K562 (cell line): ENCODE results near the gene MVP. TPM values are rescaled to one million over a fixed set of nuclear protein-coding genes. Genes with fewer than 3 reads are reported as not detected.

Experiments used
- BHLHE40 ChIP-seq: IDR thresholded peaks from 2 replicates; pipeline ENCODE4 v1.6.1; 2011; ENCODE audit warnings: low read length, improper control_type of control experiment
- BRCA1 ChIP-seq, 2 experiments: fragments of 450-650 bp in 1 of 2; sonication (generic) in 1 of 2; formaldehyde crosslinking in 1 of 2; IDR thresholded peaks; 2 replicates each; pipeline versions ENCODE4 v1.5.0 to v1.6.1; 2017 to 2020; ENCODE audit warnings: mild to moderate bottlenecking in 1 of 2, missing genetic modification reagents in 1 of 2
- EHMT2 ChIP-seq: fragments of 450-650 bp; IDR thresholded peaks from 2 replicates; pipeline ENCODE4 v1.6.1; 2018; ENCODE audit warnings: antibody characterized with exemption
- EZH2 ChIP-seq: IDR thresholded peaks from 2 replicates; pipeline ENCODE4 v1.6.1; 2012; ENCODE audit warnings: low read depth, mild to moderate bottlenecking, inconsistent platforms, low read length, borderline replicate concordance
- FOXK2 ChIP-seq, 2 experiments: fragments of 450-650 bp; IDR thresholded peaks in 1 of 2; conservative IDR thresholded peaks in 1 of 2; 2 replicates each; pipeline ENCODE4 v1.6.1; 2016; ENCODE audit warnings: low read depth in 2 of 2, mild to moderate bottlenecking in 1 of 2
- KDM1A ChIP-seq, 2 experiments: fragments of 450-650 bp; IDR thresholded peaks; 2 replicates each; pipeline ENCODE4 v1.6.1; 2016; ENCODE audit warnings: mild to moderate bottlenecking in 2 of 2
- KLF10 ChIP-seq: fragments of 250-450 bp; sonication (Bioruptor Pico); IDR thresholded peaks from 2 replicates; pipeline ENCODE4 v1.6.1; 2021; ENCODE audit warnings: matching md5 sums
- NCOA2 ChIP-seq, 2 experiments: fragments of 450-650 bp; IDR thresholded peaks; 2 replicates each; pipeline ENCODE4 v1.6.1; 2018; ENCODE audit warnings: mild to moderate bottlenecking in 2 of 2, moderate library complexity in 1 of 2; ENCODE audit not compliant: partially characterized antibody in 2 of 2
- NR4A1 ChIP-seq, 2 experiments: fragments of 250-450 bp in 1 of 2; fragments of 450-650 bp in 1 of 2; sonication (Bioruptor Pico) in 1 of 2; IDR thresholded peaks; 2 replicates each; pipeline versions ENCODE4 v1.4.0 to v1.6.1; 2016 to 2020; ENCODE audit warnings: mild to moderate bottlenecking in 2 of 2, missing compliant biosample characterization in 1 of 2, missing genetic modification characterization in 1 of 2, moderate library complexity in 1 of 2
- PATZ1 ChIP-seq: fragments of 250-450 bp; sonication (Bioruptor Pico); IDR thresholded peaks from 2 replicates; pipeline ENCODE4 v1.5.0; 2020; ENCODE audit warnings: mild to moderate bottlenecking, borderline replicate concordance
- PCBP1 ChIP-seq: fragments of 200-400 bp; formaldehyde crosslinking; IDR thresholded peaks from 2 replicates; pipeline ENCODE4 v1.6.1; 2018; ENCODE audit warnings: mild to moderate bottlenecking, low read depth, low read length; ENCODE audit not compliant: poor library complexity, severe bottlenecking
- PHTF2 ChIP-seq: fragments of 250-450 bp; sonication (Bioruptor Pico); IDR thresholded peaks from 2 replicates; pipeline ENCODE4 v1.5.0; 2021; ENCODE audit warnings: mild to moderate bottlenecking
- RBM39 ChIP-seq: fragments of 200-400 bp; formaldehyde crosslinking; optimal IDR thresholded peaks from 2 replicates; pipeline ENCODE3; 2018; ENCODE audit warnings: low read depth, low read length
- SRF ChIP-seq, 2 experiments: fragments of 250-450, 450-650 bp in 1 of 2; sonication (Bioruptor Pico) in 1 of 2; sonication (generic) in 1 of 2; formaldehyde crosslinking; IDR thresholded peaks; 2 replicates each; pipeline versions ENCODE4 v1.5.0 to v1.5.1; 2020 to 2022; ENCODE audit warnings: mild to moderate bottlenecking in 1 of 2, missing genetic modification reagents in 1 of 2
- TEAD1 ChIP-seq, 2 experiments: fragments of 450-650 bp in 1 of 2; sonication (generic) in 1 of 2; formaldehyde crosslinking; IDR thresholded peaks; 2 replicates each; pipeline versions ENCODE4 v1.4.0 to v1.8.0; 2020 to 2022; ENCODE audit warnings: mild to moderate bottlenecking in 2 of 2, missing genetic modification reagents in 1 of 2
- ZBED1 ChIP-seq: IDR thresholded peaks from 2 replicates; pipeline ENCODE4 v1.6.1; 2014
- ZHX1 ChIP-seq: fragments of 150-350 bp; conservative IDR thresholded peaks from 2 replicates; pipeline ENCODE4 v1.6.1; 2014; ENCODE audit warnings: low read length
- ZNF217 ChIP-seq: sonication (generic); formaldehyde crosslinking; IDR thresholded peaks from 2 replicates; pipeline ENCODE4 v1.8.0; 2022; ENCODE audit warnings: mild to moderate bottlenecking, missing genetic modification reagents
- ZNF282 ChIP-seq: sonication (generic); formaldehyde crosslinking; IDR thresholded peaks from 2 replicates; pipeline ENCODE4 v1.8.1; 2023; ENCODE audit warnings: missing genetic modification reagents
- ZNF785 ChIP-seq: fragments of 250-450 bp; sonication (Bioruptor Pico); IDR thresholded peaks from 2 replicates; pipeline ENCODE4 v1.4.0; 2020; ENCODE audit warnings: mild to moderate bottlenecking
- polyA plus RNA-seq, 8 experiments: library from polyadenylated mRNA; depleted of rRNA in 4 of 8; stranded (reverse) in 5 of 8; unstranded in 3 of 8; fragments of >200 nt; fragmentation: Nextera tagmentation in 2 of 8; fragmentation: Illumina TruSeq in 1 of 8; extraction: Ambion mirVana in 2 of 8; extraction: Trizol in 1 of 8; gene quantifications; 2 replicates each; pipeline versions ENCODE4 v1.2.1 to v1.2.3, GENCODE V29; 2011 to 2014; ENCODE audit warnings: inconsistent platforms in 1 of 8, missing spikeins in 1 of 8
- total RNA-seq, 7 experiments: library from RNA; depleted of rRNA in 6 of 7; stranded (reverse); fragments of >200 nt in 6 of 7; fragmentation: Illumina TruSeq in 2 of 7; extraction: Trizol in 2 of 7; gene quantifications; 2 replicates each; pipeline versions ENCODE4 v1.2.1 to v1.2.3, GENCODE V29; 2011 to 2021; ENCODE audit warnings: low replicate concordance in 1 of 7
- TF ChIP-seq, protein P1 (sequence below): fragments of 450-650 bp; formaldehyde crosslinking; IDR thresholded peaks from 2 replicates; pipeline ENCODE4 v1.4.0; 2020; ENCODE audit warnings: mild to moderate bottlenecking, moderate library complexity

The MVP gene
- total and polyA plus RNA-seq, 9 of the 15 experiments (the other 6 are each of a cell fraction or from before 2014, with no cell fraction given), result 0.39 to 1.9 (median 0.76) TPM; not detected in 2

- TF ChIP-seq ZHX1 (no peak), NR4A1 (CRISPR knock-in tag; IDR thresholded peaks at IDR 0.05) (no peak), NR4A1 (tag; IDR thresholded peaks at IDR 0.05) (no peak), ZNF217 (CRISPR knock-in tag) (no peak), ZNF785 (CRISPR knock-in tag) (no peak), BHLHE40 (peak; percentile 92), RBM39 (no peak), PATZ1 (CRISPR knock-in tag) (no peak), KDM1A (IDR thresholded peaks at IDR 0.05) (peak in 1 of 2 experiments; percentile 83; a peak in 3 of 4 replicates), BRCA1 (IDR thresholded peaks at IDR 0.05) (no peak), BRCA1 (CRISPR knock-in tag; IDR thresholded peaks at IDR 0.05) (no peak), PHTF2 (CRISPR knock-in tag) (no peak), ZBED1 (no peak), EHMT2 (no peak), EZH2 (no peak), FOXK2 (conservative IDR thresholded peaks at IDR 0.05 in 1 of 2, IDR thresholded peaks at IDR 0.05 in 1 of 2; ENCODE audit: low read depth in 2 of 2) (peak in 1 of 2 experiments; percentile 100; a peak in 3 of 4 replicates), ZNF282 (CRISPR knock-in tag) (no peak), PCBP1 (peak; percentile 39), KLF10 (CRISPR knock-in tag) (no peak), SRF (CRISPR knock-in tag; IDR thresholded peaks at IDR 0.05) (no peak; a peak in 1 of 4 replicates), NCOA2 (IDR thresholded peaks at IDR 0.05; ENCODE audit: partially characterized antibody in 2 of 2) (no peak), TEAD1 (CRISPR knock-in tag; IDR thresholded peaks at IDR 0.05) (no peak)
- TF ChIP-seq, protein P1, sequence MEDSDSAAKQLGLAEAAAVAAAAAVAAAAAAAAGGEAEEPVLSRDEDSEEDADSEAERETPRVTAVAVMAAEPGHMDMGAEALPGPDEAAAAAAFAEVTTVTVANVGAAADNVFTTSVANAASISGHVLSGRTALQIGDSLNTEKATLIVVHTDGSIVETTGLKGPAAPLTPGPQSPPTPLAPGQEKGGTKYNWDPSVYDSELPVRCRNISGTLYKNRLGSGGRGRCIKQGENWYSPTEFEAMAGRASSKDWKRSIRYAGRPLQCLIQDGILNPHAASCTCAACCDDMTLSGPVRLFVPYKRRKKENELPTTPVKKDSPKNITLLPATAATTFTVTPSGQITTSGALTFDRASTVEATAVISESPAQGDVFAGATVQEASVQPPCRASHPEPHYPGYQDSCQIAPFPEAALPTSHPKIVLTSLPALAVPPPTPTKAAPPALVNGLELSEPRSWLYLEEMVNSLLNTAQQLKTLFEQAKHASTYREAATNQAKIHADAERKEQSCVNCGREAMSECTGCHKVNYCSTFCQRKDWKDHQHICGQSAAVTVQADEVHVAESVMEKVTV (CRISPR knock-in tag), result peak; percentile 13; the same call in 1 of the 2 replicates
Measured at GRCh38 chr16:29862884-29863668, 42.8 kb downstream of the MVP start, which contains the start of gene CDIPT (continued).
